Neuron (in vitro differentiated cells): ENCODE measurements around the gene PAX2.

Experiments
- H2AFZ ChIP-seq: one replicate; pipeline ENCODE4 v1.6.1; 2013; ENCODE audit warnings: low read depth, mild to moderate bottlenecking, inconsistent platforms, low read length, moderate library complexity
- H3K27me3 ChIP-seq: one replicate; pipeline ENCODE4 v1.6.1; 2013; ENCODE audit warnings: low read length; ENCODE audit not compliant: insufficient read depth
- H3K36me3 ChIP-seq: one replicate; pipeline ENCODE4 v1.6.1; 2013; ENCODE audit warnings: low read length; ENCODE audit not compliant: insufficient read depth
- H3K4me1 ChIP-seq: one replicate; pipeline ENCODE4 v1.6.1; 2013; ENCODE audit warnings: low read length; ENCODE audit not compliant: insufficient read depth
- H3K4me3 ChIP-seq: 2 replicates; pipeline ENCODE4 v1.5.1; 2013; ENCODE audit warnings: mild to moderate bottlenecking, low read length, moderate library complexity
- H3K9me3 ChIP-seq: one replicate; pipeline ENCODE4 v1.6.1; 2013; ENCODE audit warnings: low read length

Gene PAX2

DNA sequence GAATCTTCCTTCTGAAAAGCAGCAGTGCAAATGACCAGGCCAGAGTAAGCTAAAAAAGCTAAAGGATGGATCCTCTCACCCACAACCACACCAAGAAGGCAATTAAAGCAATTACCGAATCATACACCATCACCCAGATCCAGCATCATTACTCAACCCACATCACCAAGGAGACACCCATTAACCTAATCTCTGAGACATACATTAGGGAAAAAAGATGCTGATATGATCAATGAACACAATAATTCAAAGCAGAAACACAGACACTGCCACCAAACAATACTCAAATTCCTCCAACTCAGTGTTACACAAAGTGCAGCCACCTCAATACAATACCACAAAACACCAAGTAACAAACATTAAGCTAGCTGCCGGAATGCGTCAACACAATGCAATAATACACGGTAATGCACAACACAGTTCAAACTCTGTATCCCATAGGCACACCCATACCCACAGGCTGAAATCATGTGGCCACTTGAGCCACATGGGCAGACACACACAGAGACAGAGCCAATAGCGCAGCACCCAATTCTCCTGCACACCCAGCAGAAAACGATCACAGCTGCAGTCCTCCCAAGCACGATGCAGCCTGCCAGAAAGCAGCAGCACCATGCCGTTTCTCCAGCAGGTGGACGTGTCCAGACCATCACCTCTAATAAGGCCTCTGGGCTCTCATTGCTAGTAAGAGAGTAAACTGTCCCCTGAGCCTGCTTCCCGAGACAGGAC is 21.5 kb downstream of the PAX2 start:
- no peaks in the 10 kb centered on the region for H3K36me3 ChIP-seq
- H3K9me3 ChIP-seq: no peaks in the 10 kb centered on the region
- no peak overlapping the region for H3K4me3 ChIP-seq
- no peaks in the 10 kb centered on the region for H3K4me1 ChIP-seq
- H2AFZ ChIP-seq: no peak overlapping the region
- H3K27me3 ChIP-seq: peaks cover 39% of the 10 kb centered on the region

DNA sequence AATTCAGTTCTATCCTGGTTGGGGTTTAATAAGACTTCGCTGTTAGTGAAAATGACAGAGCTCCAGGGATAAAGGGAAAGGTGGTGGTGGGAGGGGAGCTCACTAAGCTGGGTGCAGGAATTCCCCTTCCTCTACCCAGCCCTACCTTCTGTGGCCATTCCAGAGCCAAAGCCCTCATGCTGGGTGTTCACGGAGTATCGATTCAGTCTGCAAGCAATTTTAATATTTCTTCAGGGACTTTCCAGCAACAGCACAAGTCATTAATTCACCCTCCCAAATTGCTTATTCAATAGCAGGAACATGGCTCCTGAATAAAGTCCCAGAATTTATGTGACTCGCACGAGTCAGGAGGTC is 22.0 kb downstream of the PAX2 start:
- Histone ChIP-seq H2AFZ (no peak overlapping the region), H3K36me3 (no peaks in the 10 kb centered on the region), H3K4me3 (no peak overlapping the region), H3K9me3 (no peaks in the 10 kb centered on the region), H3K27me3 (peaks cover 36% of the 10 kb centered on the region), H3K4me1 (no peaks in the 10 kb centered on the region)

DNA sequence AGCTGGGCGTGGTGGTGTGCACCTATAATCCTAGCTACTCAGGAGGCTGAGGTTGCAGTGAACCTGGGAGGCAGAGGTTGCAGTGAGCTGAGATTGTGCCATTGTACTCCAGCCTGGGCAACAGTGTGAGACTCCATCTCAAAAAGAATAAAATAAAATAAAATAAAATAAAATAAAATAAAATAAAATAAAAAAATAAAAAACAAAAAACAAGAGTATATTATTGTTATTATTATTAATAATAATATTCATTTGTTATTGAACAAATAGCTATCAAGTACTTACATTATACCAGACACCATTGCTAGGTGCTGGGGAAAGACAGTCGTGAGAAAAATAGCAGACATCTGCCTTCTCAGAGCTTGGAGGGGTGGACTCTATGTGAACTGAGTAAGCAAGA is 24.1 kb downstream of the PAX2 start:
- Histone ChIP-seq H3K36me3 (no peaks in the 10 kb centered on the region), H3K4me3 (no peak overlapping the region), H3K27me3 (peaks cover 27% of the 10 kb centered on the region), H3K4me1 (no peaks in the 10 kb centered on the region), H2AFZ (no peak overlapping the region), H3K9me3 (no peaks in the 10 kb centered on the region)

DNA sequence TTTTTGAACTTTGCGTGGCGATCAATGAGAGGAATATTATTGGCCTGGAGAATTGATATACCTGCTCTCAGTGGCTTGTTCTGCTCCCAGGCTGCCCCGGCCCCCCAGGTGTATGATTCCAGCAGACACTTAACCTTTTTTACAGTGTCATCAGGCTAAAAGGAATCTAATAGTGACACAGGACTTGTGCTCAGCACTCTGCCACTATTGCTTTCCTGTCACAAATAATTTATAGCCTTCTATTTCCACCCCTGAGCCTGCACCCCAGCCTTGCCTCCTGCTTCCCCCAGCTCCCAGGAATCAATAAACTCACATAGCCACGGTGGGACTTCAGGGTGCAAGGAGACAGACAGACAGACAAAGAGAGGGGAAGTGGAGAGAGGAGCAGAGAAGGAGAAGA is 28.3 kb downstream of the PAX2 start:
- H2AFZ ChIP-seq: no peak overlapping the region
- H3K27me3 ChIP-seq: peaks cover 31% of the 10 kb centered on the region
- no peaks in the 10 kb centered on the region for H3K9me3 ChIP-seq
- no peaks in the 10 kb centered on the region for H3K36me3 ChIP-seq
- H3K4me1 ChIP-seq: no peaks in the 10 kb centered on the region
- H3K4me3 ChIP-seq: no peak overlapping the region

DNA sequence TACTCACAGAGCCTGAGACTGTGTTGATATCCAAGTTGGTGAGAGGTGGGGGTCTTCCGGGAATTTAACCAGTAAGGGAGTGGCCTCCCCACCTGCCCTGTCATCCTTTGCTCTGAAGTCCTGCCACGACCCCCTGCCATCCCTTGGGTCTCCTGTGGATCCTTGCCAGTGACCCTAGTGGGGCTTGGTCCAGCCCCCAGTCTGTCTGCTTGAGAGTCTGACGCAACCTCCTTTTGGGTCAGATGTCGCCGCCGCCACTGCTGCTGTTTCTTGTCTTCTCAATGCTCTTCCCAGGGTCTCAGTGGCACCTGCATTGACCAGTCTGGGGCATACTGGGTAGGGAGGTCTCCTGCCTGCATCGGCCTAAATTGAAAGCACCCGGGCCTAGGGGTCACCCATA is 28.8 kb downstream of the PAX2 start:
- no peak overlapping the region for H2AFZ ChIP-seq
- H3K4me3 ChIP-seq: no peak overlapping the region
- H3K9me3 ChIP-seq: no peaks in the 10 kb centered on the region
- peaks cover 36% of the 10 kb centered on the region for H3K27me3 ChIP-seq
- no peaks in the 10 kb centered on the region for H3K4me1 ChIP-seq
- H3K36me3 ChIP-seq: no peaks in the 10 kb centered on the region

DNA sequence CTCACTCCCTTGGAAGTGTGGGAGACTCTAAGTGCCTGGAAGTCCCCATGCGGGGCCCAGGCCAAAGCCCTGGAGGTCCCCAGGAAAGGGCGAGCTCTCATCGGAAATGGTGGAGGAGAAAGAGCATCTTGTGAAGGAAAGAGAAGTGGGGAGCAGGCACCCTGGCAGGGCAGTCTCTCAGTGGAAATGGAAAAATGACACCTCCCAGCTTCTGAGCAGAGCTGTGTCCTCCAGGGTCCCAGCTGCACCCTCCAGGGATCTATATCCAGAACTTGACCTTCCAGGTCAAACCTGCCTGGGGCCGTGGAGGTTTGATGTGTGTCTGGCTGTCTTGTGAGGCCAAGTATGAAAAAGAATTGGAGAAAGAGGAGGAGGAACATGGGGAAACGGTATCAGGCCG is 29.5 kb downstream of the PAX2 start:
- Histone ChIP-seq H3K9me3 (no peaks in the 10 kb centered on the region), H3K4me3 (no peak overlapping the region), H3K27me3 (peaks cover 43% of the 10 kb centered on the region), H3K36me3 (no peaks in the 10 kb centered on the region), H2AFZ (no peak overlapping the region), H3K4me1 (no peaks in the 10 kb centered on the region)

DNA sequence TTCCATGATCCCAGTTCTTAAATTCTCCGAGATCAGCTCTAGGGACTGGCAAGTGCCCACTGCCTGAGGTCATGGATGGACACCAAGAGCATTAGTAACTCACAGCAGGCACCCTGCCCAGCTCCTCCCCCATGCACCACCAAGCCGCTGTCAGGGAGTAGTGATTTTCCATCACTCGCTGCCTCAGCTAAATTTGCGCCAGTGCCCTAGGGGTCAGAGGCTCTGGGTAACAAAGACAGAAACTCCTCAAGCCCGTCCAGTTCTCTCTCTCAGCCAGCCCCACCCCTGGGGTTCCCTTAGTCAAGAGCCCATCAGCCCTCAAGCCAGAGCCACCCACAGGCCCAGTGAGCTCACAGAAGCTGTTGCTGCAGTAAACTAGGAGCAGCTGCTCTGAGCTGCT is 30.0 kb downstream of the PAX2 start:
- H2AFZ ChIP-seq: no peak overlapping the region
- H3K36me3 ChIP-seq: no peaks in the 10 kb centered on the region
- no peaks in the 10 kb centered on the region for H3K9me3 ChIP-seq
- H3K4me1 ChIP-seq: no peaks in the 10 kb centered on the region
- H3K27me3 ChIP-seq: peaks cover 44% of the 10 kb centered on the region
- H3K4me3 ChIP-seq: no peak overlapping the region

DNA sequence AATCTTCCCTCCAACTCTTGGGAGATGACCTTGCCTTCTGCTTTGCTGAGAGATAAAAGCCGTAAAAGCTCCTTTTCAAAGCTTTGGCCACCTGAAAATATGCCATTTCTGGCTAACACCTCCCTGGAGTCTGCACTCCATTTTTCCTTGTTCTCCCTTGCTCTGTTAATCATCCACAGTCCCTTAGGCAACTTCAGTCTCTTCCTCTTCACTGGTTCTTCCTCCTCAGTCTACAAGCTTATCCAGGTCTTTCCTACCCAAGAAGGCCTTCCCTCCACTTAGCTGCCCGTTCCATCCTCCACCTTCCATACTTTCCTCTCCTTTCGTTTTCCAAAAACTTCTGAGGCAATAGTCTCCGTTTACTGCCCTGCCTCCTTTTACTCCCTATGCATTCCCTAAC is 30.5 kb downstream of the PAX2 start:
- no peaks in the 10 kb centered on the region for H3K9me3 ChIP-seq

DNA sequence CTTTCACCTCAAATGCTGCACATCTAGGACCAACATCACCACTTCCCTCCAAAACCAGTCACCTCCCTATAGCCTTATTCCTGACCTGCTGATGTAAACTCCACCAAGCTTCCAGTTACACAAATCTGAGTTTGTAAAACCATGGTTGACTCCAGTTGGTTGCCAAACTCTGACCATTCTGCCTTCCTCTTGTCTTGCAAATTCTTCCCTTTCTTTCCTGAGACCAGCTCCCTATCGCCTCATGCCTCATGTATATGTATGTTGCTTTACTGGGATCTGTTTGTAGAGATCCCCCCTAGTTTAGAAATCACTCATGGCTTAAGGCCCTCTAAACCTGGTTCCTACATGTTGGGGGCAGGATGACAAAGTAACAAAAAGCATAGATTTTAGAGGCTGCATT is 31.3 kb downstream of the PAX2 start:
- Histone ChIP-seq H3K4me1 (no peaks in the 10 kb centered on the region), H2AFZ (no peak overlapping the region), H3K9me3 (no peaks in the 10 kb centered on the region), H3K36me3 (no peaks in the 10 kb centered on the region), H3K4me3 (no peak overlapping the region), H3K27me3 (peaks cover 50% of the 10 kb centered on the region)

More for the DNA sequence above, 30.5 kb downstream of the PAX2 start:
- Histone ChIP-seq H2AFZ (no peak overlapping the region), H3K4me1 (no peaks in the 10 kb centered on the region), H3K4me3 (no peak overlapping the region), H3K36me3 (no peaks in the 10 kb centered on the region), H3K27me3 (peaks cover 44% of the 10 kb centered on the region)

DNA sequence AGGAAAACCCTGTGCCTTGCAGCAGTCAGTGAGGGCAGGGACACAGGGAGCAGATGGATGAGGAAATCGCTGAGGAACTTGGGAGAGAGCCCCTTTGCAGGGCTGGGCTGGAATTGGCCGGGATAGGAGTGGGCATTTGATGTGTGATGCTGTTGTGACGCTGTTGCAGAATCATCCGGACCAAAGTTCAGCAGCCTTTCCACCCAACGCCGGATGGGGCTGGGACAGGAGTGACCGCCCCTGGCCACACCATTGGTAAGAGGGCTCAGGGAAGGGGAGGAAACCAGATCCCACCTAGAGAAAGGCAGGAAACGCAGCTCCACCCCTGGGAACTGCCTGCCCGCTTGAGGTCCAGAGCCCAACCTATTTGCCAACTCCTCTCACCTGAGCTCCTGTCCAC is 33.9 kb downstream of the PAX2 start:
- Histone ChIP-seq H2AFZ (no peak overlapping the region), H3K36me3 (no peaks in the 10 kb centered on the region), H3K9me3 (no peaks in the 10 kb centered on the region), H3K4me3 (no peak overlapping the region), H3K27me3 (peaks cover 72% of the 10 kb centered on the region), H3K4me1 (no peaks in the 10 kb centered on the region)

DNA sequence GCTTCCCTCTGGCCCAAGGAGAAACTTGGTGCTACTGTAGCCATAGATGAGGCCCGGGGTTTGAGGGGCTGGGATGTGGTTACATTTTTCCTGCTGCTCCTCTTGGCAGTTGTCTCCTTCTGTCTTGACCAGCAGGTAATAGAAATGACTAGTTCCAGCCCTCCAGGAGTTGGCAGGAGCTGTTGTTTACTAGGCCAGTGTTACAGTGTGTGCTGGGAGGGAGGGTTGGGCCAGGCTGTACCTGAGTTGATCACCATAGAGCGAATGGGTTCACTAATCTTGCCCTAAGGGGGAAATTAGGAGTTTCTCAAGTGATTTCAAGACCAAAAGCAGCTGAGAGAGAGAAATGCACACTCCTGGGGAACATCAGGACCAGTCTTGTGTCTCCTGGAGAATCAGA is 34.9 kb downstream of the PAX2 start:
- Histone ChIP-seq H3K36me3 (no peaks in the 10 kb centered on the region), H3K27me3 (peaks cover 71% of the 10 kb centered on the region), H3K4me1 (no peaks in the 10 kb centered on the region), H2AFZ (no peak overlapping the region), H3K9me3 (no peaks in the 10 kb centered on the region), H3K4me3 (no peak overlapping the region)

DNA sequence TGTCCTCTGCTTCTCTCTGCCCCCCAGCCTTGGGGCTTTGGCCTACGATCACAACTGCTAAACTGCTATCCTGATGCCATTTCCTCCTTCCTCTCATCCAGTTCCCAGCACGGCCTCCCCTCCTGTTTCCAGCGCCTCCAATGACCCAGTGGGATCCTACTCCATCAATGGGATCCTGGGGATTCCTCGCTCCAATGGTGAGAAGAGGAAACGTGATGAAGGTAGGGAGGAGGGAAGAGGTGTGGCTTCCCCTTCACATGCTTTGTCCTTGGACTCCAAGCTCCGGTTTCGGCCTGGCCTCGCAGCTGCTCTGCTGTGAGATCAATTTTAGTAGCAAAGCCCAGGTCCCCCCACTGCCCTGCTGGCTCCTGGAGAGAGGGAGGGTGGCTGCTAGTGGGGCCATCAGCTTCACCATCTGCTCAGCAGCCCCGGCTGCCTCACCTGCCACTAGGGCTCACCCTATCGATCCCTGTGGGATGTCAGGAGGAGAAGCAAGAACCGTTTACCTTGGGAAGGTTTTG is 35.8 kb downstream of the PAX2 start:
- H3K9me3 ChIP-seq: no peaks in the 10 kb centered on the region
- peaks cover 72% of the 10 kb centered on the region for H3K27me3 ChIP-seq
- H3K36me3 ChIP-seq: no peaks in the 10 kb centered on the region
- no peak overlapping the region for H2AFZ ChIP-seq
- no peaks in the 10 kb centered on the region for H3K4me1 ChIP-seq
- H3K4me3 ChIP-seq: no peak overlapping the region

DNA sequence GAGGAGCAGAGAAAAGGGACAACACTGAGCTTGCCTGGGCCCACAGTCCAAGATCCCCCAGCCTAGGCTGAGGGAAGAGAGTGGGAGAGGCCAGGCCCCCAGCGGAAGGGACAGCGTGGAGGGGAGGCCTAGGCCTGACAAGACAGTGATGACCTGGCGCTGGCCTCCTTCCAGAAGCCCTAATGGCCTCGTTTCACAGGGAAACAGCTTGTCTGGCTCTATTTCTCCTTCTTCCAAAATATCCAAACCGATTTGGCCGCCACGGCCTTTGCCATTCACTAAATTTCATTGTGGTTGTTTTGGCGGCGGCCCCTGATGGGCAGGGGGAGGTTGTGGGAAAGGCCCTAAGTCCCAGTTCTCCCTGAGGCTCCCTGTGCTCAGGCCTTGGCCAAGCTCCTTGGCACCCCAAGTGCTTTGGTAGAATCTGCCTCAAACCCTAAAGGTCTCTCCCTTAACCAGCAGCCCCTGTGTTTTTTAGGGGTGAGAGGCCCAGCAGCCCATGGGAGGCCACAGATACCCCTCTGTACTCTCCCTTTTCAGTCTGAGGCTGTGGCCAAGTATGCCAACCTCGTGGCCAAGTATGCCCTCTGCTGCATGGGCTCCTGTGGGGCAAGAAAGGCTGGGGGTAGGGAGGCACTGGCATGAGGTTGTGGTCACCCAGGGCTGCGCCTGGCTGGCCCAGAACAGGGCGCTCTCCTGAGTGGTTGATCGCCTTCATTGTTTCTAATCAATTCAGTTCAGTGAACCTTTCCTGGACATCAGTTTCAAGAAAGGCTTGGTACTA is 37.3 kb downstream of the PAX2 start:
- Histone ChIP-seq H3K4me1 (no peaks in the 10 kb centered on the region), H3K4me3 (no peak overlapping the region), H2AFZ (no peak overlapping the region), H3K9me3 (no peaks in the 10 kb centered on the region), H3K36me3 (no peaks in the 10 kb centered on the region), H3K27me3 (peaks cover 80% of the 10 kb centered on the region)
